ENCODE results near the gene CPLX3. TPM values are rescaled to one million over a fixed set of nuclear protein-coding genes. Genes with fewer than 3 reads are reported as not detected.

The CPLX3 gene
- total and polyA plus RNA-seq, 2 of the 8 experiments (the other 6 are each of a cell fraction or from before 2014, with no cell fraction given), result 0.17 TPM; not detected in 1

- Histone ChIP-seq H3K9me3 (ENCODE audit: insufficient read depth in 2 of 2, low read depth in 1 of 2, low read length in 1 of 2) (no peaks in the 10 kb centered on the region), H3K23ac (ENCODE audit: insufficient read length) (no peak within 1 kb of the TSS), H2BK12ac (ENCODE audit: low read depth, low read length) (no peak within 1 kb of the TSS), H3K36me3 (ENCODE audit: control insufficient read depth in 2 of 4, insufficient read depth in 4 of 4, low read length in 3 of 4) (no peaks in the 10 kb centered on the region), H4K8ac (ENCODE audit: extremely low read depth, insufficient read depth, low read length) (peak within 1 kb of the TSS; percentile 18; the same call in 1 of the 2 replicates), H3K4me1 (replicated peaks in 1 of 4; ENCODE audit: control insufficient read depth in 3 of 4, insufficient read depth in 4 of 4, low read length in 3 of 4) (peaks cover 4 to 25% (median 20%) of the 10 kb centered on the region in 4 experiments), H3K18ac (ENCODE audit: extremely low read depth, low read length) (peak within 1 kb of the TSS; percentile 48), H2BK20ac (ENCODE audit: low read length) (no peak within 1 kb of the TSS), H2BK15ac (ENCODE audit: low read length) (no peak within 1 kb of the TSS), H4K5ac (ENCODE audit: insufficient read length, low read depth, low read length) (no peak within 1 kb of the TSS), H3K4me2 (ENCODE audit: insufficient read depth in 1 of 2, low read depth in 2 of 2, low read length in 2 of 2) (peak within 1 kb of the TSS; percentile 86 to 91), H3K79me2 (ENCODE audit: control insufficient read depth in 1 of 2, insufficient read depth in 2 of 2, low read length in 2 of 2) (peaks cover 0 to 6% of the 10 kb centered on the region in 2 experiments; a peak in 1 of 4 replicates), H2BK5ac (ENCODE audit: low read depth, low read length) (no peak within 1 kb of the TSS), H3K14ac (ENCODE audit: insufficient read length) (no peak within 1 kb of the TSS), H2BK120ac (replicated peaks; ENCODE audit: low read depth, low read length) (no peak within 1 kb of the TSS), H3K27ac (ENCODE audit: low read depth, low read length) (no peak within 1 kb of the TSS), H3K23me2 (ENCODE audit: low read depth, low read length) (peaks cover 9% of the 10 kb centered on the region), H2AK5ac (ENCODE audit: low read depth, low read length) (no peak within 1 kb of the TSS), H3K4me3 (ENCODE audit: extremely low read depth in 1 of 4, insufficient read depth in 2 of 4, low read depth in 3 of 4, low read length in 4 of 4) (peak within 1 kb of the TSS; percentile 55 to 82 (median 60)), H4K91ac (replicated peaks; ENCODE audit: insufficient read length, low read length) (peak within 1 kb of the TSS; percentile 51), H3K79me1 (ENCODE audit: low read depth, low read length) (peaks cover 10% of the 10 kb centered on the region), H2AFZ (ENCODE audit: low read length) (no peak within 1 kb of the TSS), H3K9ac (replicated peaks in 1 of 4; ENCODE audit: extremely low read depth in 1 of 4, low read depth in 3 of 4, low read length in 3 of 4) (peak within 1 kb of the TSS; percentile 5 to 81 (median 18); a peak in 3 of 7 replicates), H3K27me3 (replicated peaks in 1 of 4; ENCODE audit: control insufficient read depth in 3 of 4, extremely low read depth in 1 of 4, insufficient read depth in 3 of 4, low read length in 3 of 4) (peaks cover 0 to 15% (median 11%) of the 10 kb centered on the region in 4 experiments; a peak in 6 of 7 replicates), H4K20me1 (replicated peaks in 1 of 2; ENCODE audit: control insufficient read depth in 1 of 2, insufficient read depth in 2 of 2, low read length in 2 of 2) (peaks cover 1 to 12% of the 10 kb centered on the region in 2 experiments), H3K4ac (replicated peaks; ENCODE audit: insufficient read length, low read depth, low read length) (peak within 1 kb of the TSS; percentile 27), H3K56ac (replicated peaks; ENCODE audit: insufficient read length, low read depth, low read length) (peak within 1 kb of the TSS; percentile 33)
- CTCF ChIA-PET (ENCODE audit: partially characterized antibody), result interaction anchor here (0.7 to 53.7 kb wide), 9 partner anchors 11 to 380 kb away, joined by 3 to 1439 read pairs (median 7); partner anchors contain the start of genes CLK3, CPLX3 and LMAN1L
- FAIRE-seq, result no peak
- peak in 1 of 2 experiments; percentile 79 for DNase-seq (ENCODE audit: low read depth in 1 of 2, low spot score in 2 of 2)
- POLR2A ChIA-PET (ENCODE audit: partially characterized antibody), result interaction anchor here (0.9 to 5.6 kb wide), 6 partner anchors 9 to 164 kb away, joined by 3 to 26 read pairs (median 5); partner anchors contain the start of gene ULK3
- 14% methylated on average over 28 of the region's 74 CpGs; no CpG with 5 or more reads in 1 of the 2 experiments for WGBS, 2 experiments (ENCODE audit: extremely low coverage in 1 of 2, insufficient coverage in 1 of 2, insufficient read length in 1 of 2, insufficient replicate concordance in 2 of 2, low coverage in 1 of 2, low lambda C conversion rate in 2 of 2, missing lambda C conversion rate in 1 of 2)
- TF ChIP-seq SIRT6 (IDR thresholded peaks at IDR 0.05; ENCODE audit: low read length) (no peak), MAX (IDR thresholded peaks at IDR 0.05) (peak; percentile 14; the same call in 1 of the 2 replicates), TEAD4 (IDR thresholded peaks at IDR 0.05; ENCODE audit: low read depth, low read length) (no peak), NRF1 (IDR thresholded peaks at IDR 0.05; ENCODE audit: low read depth, low read length) (peak; percentile 41), CTCF (IDR thresholded peaks at IDR 0.05; ENCODE audit: control extremely low read depth in 1 of 3, insufficient read depth in 1 of 3, low read depth in 1 of 3, low read length in 3 of 3) (peak; percentile 44 to 72 (median 50)), PHF8 (conservative IDR thresholded peaks at IDR 0.05; ENCODE audit: low read depth, low read length) (peak; percentile 45; the same call in 1 of the 2 replicates), EGR1 (IDR thresholded peaks at IDR 0.05; ENCODE audit: borderline replicate concordance, low read depth, low read length) (0 out of 2 replicates have a peak, but pooled peaks have one; percentile 40), SUZ12 (IDR thresholded peaks at IDR 0.05; ENCODE audit: low read length) (peak; percentile 52; the same call in 1 of the 2 replicates)
Observed at GRCh38 chr15:74781431-74782258, 44.8 kb upstream of the CPLX3 start, which contains the start of gene CSK. Gene CSK, plus strand, starts transcription at chr15:74782080. Its CDS starts 16,218 bp downstream, at chr15:74798298.

Data from H1 (cell line).